ENCODE data around the gene HSD17B11.

- TF ChIP-seq MAX (CRISPR knock-in tag; IDR thresholded peaks at IDR 0.05): peak; percentile 51; the same call in 1 of the 2 replicates
- TF ChIP-seq CTCF (IDR thresholded peaks at IDR 0.05): no peak
- TF ChIP-seq FOXP1 (CRISPR knock-in tag; IDR thresholded peaks at IDR 0.05; ENCODE audit: borderline replicate concordance): no peak
- TF ChIP-seq IRF2 (CRISPR knock-in tag; IDR thresholded peaks at IDR 0.05; ENCODE audit: borderline replicate concordance, low read depth): no peak
- TF ChIP-seq FOXP4 (CRISPR knock-in tag; IDR thresholded peaks at IDR 0.05): no peak
- no peak for TF ChIP-seq ZNF121 (CRISPR knock-in tag; IDR thresholded peaks at IDR 0.05)
- TF ChIP-seq ETV6 (CRISPR knock-in tag; IDR thresholded peaks at IDR 0.05): no peak
- TF ChIP-seq MLX (CRISPR knock-in tag; IDR thresholded peaks at IDR 0.05): no peak
- no peak for TF ChIP-seq E2F4 (CRISPR knock-in tag; IDR thresholded peaks at IDR 0.05; ENCODE audit: borderline replicate concordance, low read depth)
- TF ChIP-seq TCF7 (CRISPR knock-in tag; IDR thresholded peaks at IDR 0.05; ENCODE audit: low read depth): no peak
- no peak for TF ChIP-seq NR1H2 (CRISPR knock-in tag; IDR thresholded peaks at IDR 0.05)
- no peak for TF ChIP-seq MYBL2 (CRISPR knock-in tag; IDR thresholded peaks at IDR 0.05)
- TF ChIP-seq KAT7 (CRISPR knock-in tag; IDR thresholded peaks at IDR 0.05; ENCODE audit: borderline replicate concordance): no peak
Measured at GRCh38 chr4:87390891-87391575, at the start of gene HSD17B11.
